Lower lobe of right lung (tissue), 2 donors: ENCODE results near the gene SLC12A4. TPM values are rescaled to one million over a fixed set of nuclear protein-coding genes. Genes with fewer than 3 reads are reported as not detected.

Experiments used
- ATAC-seq, 2 donors: fragments of 200-7000 bp; cut with Tn5 transposase; one replicate each; pipeline ENCODE4 v1.9.1; 2020 to 2022; ENCODE audit warnings: mild to moderate bottlenecking in 2 of 2, moderate library complexity in 2 of 2
- DNase-seq: peaks from one replicate; pipeline ENCODE4 v3.0.0-alpha.2; 2020
- H3K27ac ChIP-seq: fragments of 200-600 bp; one replicate; pipeline ENCODE4 v1.8.0; 2022
- H3K27me3 ChIP-seq: fragments of 200-600 bp; one replicate; pipeline ENCODE4 v1.8.0; 2022; ENCODE audit warnings: low read depth
- H3K36me3 ChIP-seq: fragments of 200-600 bp; one replicate; pipeline ENCODE4 v1.8.0; 2022; ENCODE audit warnings: mild to moderate bottlenecking
- H3K4me1 ChIP-seq: fragments of 200-600 bp; one replicate; pipeline ENCODE4 v1.8.0; 2022
- H3K4me3 ChIP-seq: fragments of 200-600 bp; one replicate; pipeline ENCODE4 v1.8.0; 2022; ENCODE audit warnings: mild to moderate bottlenecking
- H3K9me3 ChIP-seq: fragments of 200-600 bp; one replicate; pipeline ENCODE4 v1.8.0; 2022
- intact Hi-C: fragments of 100-400 bp; cut with DNase I; formaldehyde crosslinking; loops from one replicate; pipeline ENCODE4 v1.11.0; 2022
- total RNA-seq: library from RNA; stranded (reverse); fragmentation: NEBNext Ultra II Directional; extraction: Animal tissue kit (Norgen Biotek cat#: 25700); gene quantifications from one replicate; pipeline ENCODE4 v1.2.1, GENCODE V29; 2021
- TF ChIP-seq, protein P1 (sequence below): fragments of 200-600 bp; IDR thresholded peaks from one replicate; pipeline ENCODE4 v1.8.0; 2022; ENCODE audit warnings: antibody characterized with exemption, mild to moderate bottlenecking
- donor health status: DM: no; HTN: yes; CAD: no; lungs with severe emphysema.

The SLC12A4 gene
- total RNA-seq, 1 donor from 2014 or later, result 80.3 TPM

- no peaks in the 10 kb centered on the region for H3K27me3 ChIP-seq
- H3K4me3 ChIP-seq, result no peak overlapping the region
- TF ChIP-seq, protein P1, sequence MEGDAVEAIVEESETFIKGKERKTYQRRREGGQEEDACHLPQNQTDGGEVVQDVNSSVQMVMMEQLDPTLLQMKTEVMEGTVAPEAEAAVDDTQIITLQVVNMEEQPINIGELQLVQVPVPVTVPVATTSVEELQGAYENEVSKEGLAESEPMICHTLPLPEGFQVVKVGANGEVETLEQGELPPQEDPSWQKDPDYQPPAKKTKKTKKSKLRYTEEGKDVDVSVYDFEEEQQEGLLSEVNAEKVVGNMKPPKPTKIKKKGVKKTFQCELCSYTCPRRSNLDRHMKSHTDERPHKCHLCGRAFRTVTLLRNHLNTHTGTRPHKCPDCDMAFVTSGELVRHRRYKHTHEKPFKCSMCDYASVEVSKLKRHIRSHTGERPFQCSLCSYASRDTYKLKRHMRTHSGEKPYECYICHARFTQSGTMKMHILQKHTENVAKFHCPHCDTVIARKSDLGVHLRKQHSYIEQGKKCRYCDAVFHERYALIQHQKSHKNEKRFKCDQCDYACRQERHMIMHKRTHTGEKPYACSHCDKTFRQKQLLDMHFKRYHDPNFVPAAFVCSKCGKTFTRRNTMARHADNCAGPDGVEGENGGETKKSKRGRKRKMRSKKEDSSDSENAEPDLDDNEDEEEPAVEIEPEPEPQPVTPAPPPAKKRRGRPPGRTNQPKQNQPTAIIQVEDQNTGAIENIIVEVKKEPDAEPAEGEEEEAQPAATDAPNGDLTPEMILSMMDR, result no peak
- intact Hi-C loops, result no loop called here
- H3K27ac ChIP-seq, result no peak overlapping the region
- peaks cover 26% of the 10 kb centered on the region for H3K4me1 ChIP-seq
- DNase-seq (no peak), ATAC-seq (no peak)
- H3K9me3 ChIP-seq, result no peaks in the 10 kb centered on the region
- H3K36me3 ChIP-seq, result peaks cover 28% of the 10 kb centered on the region
Observed at GRCh38 chr16:67901734-67902133, 66.7 kb downstream of the SLC12A4 start.

- TF ChIP-seq, protein P1, result no peak
- Histone ChIP-seq H3K27ac (peak overlapping the region; percentile 18), H3K9me3 (no peaks in the 10 kb centered on the region), H3K4me1 (peaks cover 63% of the 10 kb centered on the region), H3K36me3 (peaks cover 14% of the 10 kb centered on the region), H3K27me3 (no peaks in the 10 kb centered on the region), H3K4me3 (no peak overlapping the region)
- ATAC-seq (peak in 1 of 2 donors; percentile 8), DNase-seq (no peak)
- intact Hi-C loops, result no loop called here
Observed at GRCh38 chr16:67897231-67897630, 71.2 kb downstream of the SLC12A4 start.

- Histone ChIP-seq H3K27ac (peak overlapping the region; percentile 97), H3K27me3 (no peaks in the 10 kb centered on the region), H3K4me1 (peaks cover 60% of the 10 kb centered on the region), H3K9me3 (no peaks in the 10 kb centered on the region), H3K36me3 (no peaks in the 10 kb centered on the region), H3K4me3 (peak overlapping the region; percentile 92)
- DNase-seq (no peak), ATAC-seq (peak in 1 of 2 donors; percentile 1)
- TF ChIP-seq, protein P1, result no peak
- intact Hi-C loops, result no loop called here
Observed at GRCh38 chr16:67893743-67894399, 74.6 kb downstream of the SLC12A4 start.

Other genes with a start within 250 kb of the SLC12A4 start
- gene GFOD2, start 249.3 kb downstream of the SLC12A4 start, total RNA-seq, result 18.9 TPM
- 21.7 TPM for gene RANBP10, start 162.1 kb downstream of the SLC12A4 start, total RNA-seq
- gene TSNAXIP1, start 161.7 kb downstream of the SLC12A4 start, total RNA-seq, result 3.5 TPM
- 26.1 TPM for gene THAP11, start 126.3 kb downstream of the SLC12A4 start, total RNA-seq
- 55.8 TPM for gene NUTF2, start 121.7 kb downstream of the SLC12A4 start, total RNA-seq
- 29.9 TPM for gene CENPT, start 120.9 kb downstream of the SLC12A4 start, total RNA-seq
- gene EDC4, start 95.6 kb downstream of the SLC12A4 start, total RNA-seq, result 51.2 TPM
- gene NRN1L, start 83.8 kb downstream of the SLC12A4 start, total RNA-seq, result 1.7 TPM
- 28.3 TPM for gene PSKH1, start 75.4 kb downstream of the SLC12A4 start, total RNA-seq
- 0.59 TPM for gene CTRL, start 36.8 kb downstream of the SLC12A4 start, total RNA-seq
- 82.7 TPM for gene PSMB10, start 31.8 kb downstream of the SLC12A4 start, total RNA-seq
- 33.8 TPM for gene LCAT, start 24.5 kb downstream of the SLC12A4 start, total RNA-seq
- gene DPEP3, start 11.9 kb upstream of the SLC12A4 start, total RNA-seq, result 0.18 TPM
- 29.5 TPM for gene DPEP2, start 30.8 kb upstream of the SLC12A4 start, total RNA-seq
- gene DPEP2NB, start 47.3 kb upstream of the SLC12A4 start, total RNA-seq, result not detected
- 9.9 TPM for gene DDX28, start 54.6 kb upstream of the SLC12A4 start, total RNA-seq
- gene DUS2, start 54.6 kb upstream of the SLC12A4 start, total RNA-seq, result 15.1 TPM
- gene NFATC3, start 116.7 kb upstream of the SLC12A4 start, total RNA-seq, result 61.6 TPM